ENCODE data around the gene MTCL3.

Gene MTCL3

DNA sequence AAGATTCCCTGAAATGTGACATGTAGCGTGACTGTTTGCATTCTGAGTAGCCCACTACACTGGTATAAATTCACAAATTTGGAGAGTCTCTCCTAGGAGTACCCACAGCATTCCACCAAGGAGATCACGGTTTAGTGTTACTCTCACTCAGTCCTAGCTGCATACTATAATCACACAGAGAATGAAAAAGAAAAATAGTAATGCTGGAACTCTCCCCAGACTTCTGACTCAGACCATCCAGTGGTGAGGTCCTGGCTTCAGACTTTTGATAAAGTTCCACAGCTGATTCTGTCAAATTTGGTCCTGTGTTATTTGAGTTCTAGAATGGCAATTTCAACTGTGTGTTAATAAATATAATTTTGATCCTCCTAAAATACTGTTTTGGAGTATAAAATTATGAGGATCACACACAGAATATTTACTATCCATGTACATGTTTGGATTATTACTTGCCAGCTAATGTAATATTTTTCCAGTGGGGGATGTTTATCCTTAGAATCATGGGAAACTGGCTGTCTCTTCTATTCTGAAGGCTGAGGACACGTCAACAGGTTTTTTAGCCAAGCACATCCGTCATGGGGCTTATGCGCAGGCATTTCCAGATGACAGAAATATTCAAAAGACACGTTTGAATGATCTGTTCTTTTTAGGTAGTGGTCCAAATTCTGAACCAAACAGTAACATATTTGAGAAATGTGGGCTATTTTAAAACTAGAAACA is 54.8 kb downstream of the MTCL3 start:
- Histone ChIP-seq H3K36me3 (ENCODE audit: insufficient read depth, low read length, poor library complexity, severe bottlenecking) (no peaks in the 10 kb centered on the region), H3K27me3 (replicated peaks; ENCODE audit: insufficient read depth, low read depth, low read length, poor library complexity) (no peaks in the 10 kb centered on the region), H3K4me1 (ENCODE audit: insufficient read depth, low read length, poor library complexity, severe bottlenecking) (peaks cover 3% of the 10 kb centered on the region), H3K27ac (ENCODE audit: low read depth, low read length, poor library complexity, severe bottlenecking) (peak overlapping the region; percentile 33), H3K4me3 (ENCODE audit: low read depth, low read length, poor library complexity, severe bottlenecking) (no peak overlapping the region), H3K9me3 (ENCODE audit: low read depth, low read length, poor library complexity, severe bottlenecking) (no peaks in the 10 kb centered on the region)
- CTCF ChIA-PET, result interaction anchor here (1.4 kb wide), 1 partner anchor 75 kb away, joined by 3 read pairs; no protein-coding TSS in a partner anchor
- no TSS peak for BruUV-seq (replicated peaks)
- DNase-seq (ENCODE audit: low spot score), result no peak
- TF ChIP-seq, protein P1, sequence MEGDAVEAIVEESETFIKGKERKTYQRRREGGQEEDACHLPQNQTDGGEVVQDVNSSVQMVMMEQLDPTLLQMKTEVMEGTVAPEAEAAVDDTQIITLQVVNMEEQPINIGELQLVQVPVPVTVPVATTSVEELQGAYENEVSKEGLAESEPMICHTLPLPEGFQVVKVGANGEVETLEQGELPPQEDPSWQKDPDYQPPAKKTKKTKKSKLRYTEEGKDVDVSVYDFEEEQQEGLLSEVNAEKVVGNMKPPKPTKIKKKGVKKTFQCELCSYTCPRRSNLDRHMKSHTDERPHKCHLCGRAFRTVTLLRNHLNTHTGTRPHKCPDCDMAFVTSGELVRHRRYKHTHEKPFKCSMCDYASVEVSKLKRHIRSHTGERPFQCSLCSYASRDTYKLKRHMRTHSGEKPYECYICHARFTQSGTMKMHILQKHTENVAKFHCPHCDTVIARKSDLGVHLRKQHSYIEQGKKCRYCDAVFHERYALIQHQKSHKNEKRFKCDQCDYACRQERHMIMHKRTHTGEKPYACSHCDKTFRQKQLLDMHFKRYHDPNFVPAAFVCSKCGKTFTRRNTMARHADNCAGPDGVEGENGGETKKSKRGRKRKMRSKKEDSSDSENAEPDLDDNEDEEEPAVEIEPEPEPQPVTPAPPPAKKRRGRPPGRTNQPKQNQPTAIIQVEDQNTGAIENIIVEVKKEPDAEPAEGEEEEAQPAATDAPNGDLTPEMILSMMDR (conservative IDR thresholded peaks at IDR 0.05; ENCODE audit: low read depth, low read length), result no peak
- no peak for TF ChIP-seq EZH2 (IDR thresholded peaks at IDR 0.05; ENCODE audit: borderline replicate concordance, low read depth, low read length, poor library complexity, severe bottlenecking)
- POLR2A ChIA-PET (ENCODE audit: low non-redundant PET), result no interaction called here
- intact Hi-C loops (cut with micrococcal nuclease; ENCODE audit: unreplicated experiment), result loop anchor here (2.0 kb wide), 1 partner anchor 74 kb away; no protein-coding TSS in a partner anchor

DNA sequence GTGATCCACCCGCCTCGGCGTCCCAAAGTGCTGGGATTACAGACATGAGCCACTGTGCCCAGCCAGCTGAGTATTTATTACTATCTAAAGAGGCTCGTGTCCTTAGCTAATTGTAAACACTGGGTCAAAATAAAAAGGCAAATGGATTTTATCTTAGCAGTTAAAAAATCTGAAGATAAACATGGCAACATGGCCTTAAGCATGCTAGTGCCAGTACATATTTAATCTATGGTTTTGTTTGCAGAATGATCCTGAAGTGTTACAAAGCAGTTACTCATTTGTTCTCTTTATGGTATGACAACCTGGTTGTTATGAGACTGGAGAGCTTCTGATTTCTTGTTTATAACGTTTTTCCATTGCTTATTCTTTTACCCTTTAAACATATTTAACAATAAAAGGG is 56.1 kb downstream of the MTCL3 start:
- POLR2A ChIA-PET (ENCODE audit: low non-redundant PET), result no interaction called here
- TF ChIP-seq, protein P1 (conservative IDR thresholded peaks at IDR 0.05; ENCODE audit: low read depth, low read length), result no peak
- TF ChIP-seq EZH2 (IDR thresholded peaks at IDR 0.05; ENCODE audit: borderline replicate concordance, low read depth, low read length, poor library complexity, severe bottlenecking), result no peak
- DNase-seq (ENCODE audit: low spot score), result no peak
- CTCF ChIA-PET, result no interaction called here
- intact Hi-C loops (cut with micrococcal nuclease; ENCODE audit: unreplicated experiment), result no loop called here
- no peak overlapping the region for H3K4me3 ChIP-seq (ENCODE audit: low read depth, low read length, poor library complexity, severe bottlenecking)
- H3K27ac ChIP-seq (ENCODE audit: low read depth, low read length, poor library complexity, severe bottlenecking), result no peak overlapping the region
- no peaks in the 10 kb centered on the region for H3K36me3 ChIP-seq (ENCODE audit: insufficient read depth, low read length, poor library complexity, severe bottlenecking)
- no peaks in the 10 kb centered on the region for H3K27me3 ChIP-seq (replicated peaks; ENCODE audit: insufficient read depth, low read depth, low read length, poor library complexity)
- peaks cover 16% of the 10 kb centered on the region for H3K4me1 ChIP-seq (ENCODE audit: insufficient read depth, low read length, poor library complexity, severe bottlenecking)
- no TSS peak for BruUV-seq (replicated peaks)
- no peaks in the 10 kb centered on the region for H3K9me3 ChIP-seq (ENCODE audit: low read depth, low read length, poor library complexity, severe bottlenecking)

DNA sequence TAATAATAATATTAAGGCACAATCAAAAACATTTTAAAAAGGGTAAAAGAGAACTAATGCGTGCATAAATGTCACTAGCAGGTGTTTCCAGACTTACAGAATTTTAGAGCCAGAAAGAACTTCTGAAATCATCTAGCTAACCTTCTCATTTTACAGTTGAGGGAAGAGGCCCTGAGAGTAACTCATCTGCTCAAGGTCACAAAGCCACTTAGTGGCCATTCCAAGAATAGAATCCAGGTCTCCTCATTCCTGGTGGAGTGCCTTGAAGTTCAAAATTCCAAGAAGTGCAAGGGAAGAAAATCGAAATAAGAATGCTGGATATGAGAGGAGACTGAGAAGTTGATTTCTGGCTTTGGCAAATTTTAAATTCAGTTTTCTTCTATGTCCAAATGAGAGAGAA is 56.8 kb downstream of the MTCL3 start:
- Histone ChIP-seq H3K27ac (ENCODE audit: low read depth, low read length, poor library complexity, severe bottlenecking) (no peak overlapping the region), H3K4me3 (ENCODE audit: low read depth, low read length, poor library complexity, severe bottlenecking) (no peak overlapping the region), H3K4me1 (ENCODE audit: insufficient read depth, low read length, poor library complexity, severe bottlenecking) (peaks cover 23% of the 10 kb centered on the region), H3K36me3 (ENCODE audit: insufficient read depth, low read length, poor library complexity, severe bottlenecking) (no peaks in the 10 kb centered on the region), H3K27me3 (replicated peaks; ENCODE audit: insufficient read depth, low read depth, low read length, poor library complexity) (no peaks in the 10 kb centered on the region), H3K9me3 (ENCODE audit: low read depth, low read length, poor library complexity, severe bottlenecking) (no peaks in the 10 kb centered on the region)
- DNase-seq (ENCODE audit: low spot score), result no peak
- no TSS peak for BruUV-seq (replicated peaks)
- POLR2A ChIA-PET (ENCODE audit: low non-redundant PET), result no interaction called here
- CTCF ChIA-PET, result no interaction called here
- intact Hi-C loops (cut with micrococcal nuclease; ENCODE audit: unreplicated experiment), result no loop called here
- no peak for TF ChIP-seq EZH2 (IDR thresholded peaks at IDR 0.05; ENCODE audit: borderline replicate concordance, low read depth, low read length, poor library complexity, severe bottlenecking)
- TF ChIP-seq, protein P1 (conservative IDR thresholded peaks at IDR 0.05; ENCODE audit: low read depth, low read length), result no peak
